ENCODE measurements around the gene PLK5. TPM values are rescaled to one million over a fixed set of nuclear protein-coding genes. Genes with fewer than 3 reads are reported as not detected.

PLK5 gene
- total RNA-seq, 1 experiment from 2014 or later, result not detected

DNA sequence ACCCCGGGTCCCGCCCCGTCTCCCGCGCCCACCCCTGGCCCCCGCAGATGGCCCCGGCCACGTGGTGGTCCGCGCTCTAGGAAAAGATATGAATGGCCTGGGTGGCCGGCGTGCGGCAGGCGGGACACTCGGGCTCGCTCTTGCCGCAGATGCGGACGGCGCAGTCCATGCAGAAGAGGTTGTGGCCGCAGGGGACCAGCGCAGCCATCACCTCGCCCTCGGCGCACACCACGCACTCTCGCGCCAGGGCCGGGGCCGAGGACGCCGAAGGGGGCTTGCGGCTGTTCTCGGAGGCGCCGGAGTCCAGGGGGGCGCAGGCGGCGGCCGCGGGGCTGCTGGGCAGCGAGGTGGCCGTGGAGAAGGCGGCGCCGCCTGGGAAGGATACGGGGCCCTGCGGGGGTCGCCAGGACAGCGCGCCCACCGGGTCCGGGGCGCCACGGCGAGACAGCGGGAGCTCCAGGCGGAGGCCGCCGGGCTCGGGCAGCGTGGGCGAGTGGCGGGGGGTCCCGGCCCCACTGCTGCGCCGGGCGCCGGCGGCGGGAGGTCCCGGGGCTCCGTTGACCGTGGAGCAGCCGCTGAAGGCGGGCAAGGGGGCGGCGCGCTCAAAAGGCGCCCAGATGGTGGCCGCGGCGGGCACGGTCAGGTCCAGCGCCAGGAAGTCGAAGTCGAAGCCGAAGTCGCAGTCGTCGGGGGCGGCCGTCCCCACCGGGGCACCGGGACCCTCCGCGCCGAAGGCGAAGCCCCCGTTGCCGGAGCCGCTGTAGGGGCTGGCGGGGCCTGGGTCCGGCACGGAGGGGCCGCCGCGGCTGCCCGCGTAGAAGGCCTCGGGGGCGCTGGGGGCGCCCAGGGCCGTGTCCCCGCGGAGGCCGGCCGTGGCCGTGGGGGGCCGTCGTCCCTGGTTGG is 31.9 kb downstream of the PLK5 start:
- no peak for DNase-seq (ENCODE audit: low spot score)

DNA sequence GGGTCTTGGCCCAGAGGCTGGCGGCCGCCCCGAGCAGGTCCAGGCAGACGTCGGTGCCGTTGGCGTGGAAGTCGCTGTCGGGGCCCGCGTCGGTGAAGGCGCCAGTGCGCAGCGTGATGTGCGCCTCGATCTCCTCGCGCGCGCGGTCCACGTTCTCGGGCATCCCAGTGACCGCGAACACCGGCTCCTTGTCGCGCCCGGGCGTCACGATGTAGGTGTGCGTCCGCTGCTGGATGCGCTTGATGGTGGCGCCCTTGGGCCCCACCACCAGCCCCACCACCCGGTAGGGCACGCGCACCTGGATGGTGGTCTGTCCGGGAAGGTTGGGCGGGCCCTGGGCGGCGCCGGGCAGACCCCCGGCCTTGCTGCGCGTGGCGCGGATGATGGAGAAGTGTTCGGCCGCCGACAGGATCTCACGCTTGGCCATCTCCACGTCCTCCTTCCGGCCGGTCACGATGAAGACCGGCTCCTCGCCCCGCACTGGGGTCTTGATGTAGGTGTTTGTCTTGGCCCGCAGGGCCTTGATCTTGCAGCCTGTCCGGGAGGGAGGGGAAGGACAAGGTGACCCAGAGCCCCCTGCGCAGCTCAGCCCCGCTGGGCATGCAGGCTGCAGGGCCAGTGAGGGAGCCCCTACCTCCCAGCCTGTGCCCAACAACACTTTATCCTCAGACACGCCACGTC is 32.7 kb downstream of the PLK5 start:
- DNase-seq (ENCODE audit: low spot score), result no peak

DNA sequence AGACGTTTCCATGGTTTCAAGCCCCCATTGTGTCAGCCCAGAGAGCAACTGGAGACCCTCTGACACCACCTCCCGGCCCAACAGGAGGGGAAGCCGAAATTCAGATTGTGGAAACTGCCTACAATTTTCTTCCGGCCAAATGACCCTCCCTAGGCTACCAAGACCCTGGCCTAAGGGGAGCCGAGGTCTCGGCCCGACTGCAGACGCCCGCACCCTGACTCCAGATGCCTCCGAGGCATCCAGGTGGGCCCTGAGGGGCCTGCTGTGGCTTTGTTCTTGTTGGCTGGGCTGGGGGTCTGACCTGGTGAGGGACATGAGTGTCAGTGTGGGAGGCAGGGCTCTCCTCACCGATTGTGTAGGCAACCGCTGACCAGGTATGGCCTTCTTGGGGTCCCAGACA is 34.7 kb downstream of the PLK5 start:
- no peak for DNase-seq (ENCODE audit: low spot score)

DNA sequence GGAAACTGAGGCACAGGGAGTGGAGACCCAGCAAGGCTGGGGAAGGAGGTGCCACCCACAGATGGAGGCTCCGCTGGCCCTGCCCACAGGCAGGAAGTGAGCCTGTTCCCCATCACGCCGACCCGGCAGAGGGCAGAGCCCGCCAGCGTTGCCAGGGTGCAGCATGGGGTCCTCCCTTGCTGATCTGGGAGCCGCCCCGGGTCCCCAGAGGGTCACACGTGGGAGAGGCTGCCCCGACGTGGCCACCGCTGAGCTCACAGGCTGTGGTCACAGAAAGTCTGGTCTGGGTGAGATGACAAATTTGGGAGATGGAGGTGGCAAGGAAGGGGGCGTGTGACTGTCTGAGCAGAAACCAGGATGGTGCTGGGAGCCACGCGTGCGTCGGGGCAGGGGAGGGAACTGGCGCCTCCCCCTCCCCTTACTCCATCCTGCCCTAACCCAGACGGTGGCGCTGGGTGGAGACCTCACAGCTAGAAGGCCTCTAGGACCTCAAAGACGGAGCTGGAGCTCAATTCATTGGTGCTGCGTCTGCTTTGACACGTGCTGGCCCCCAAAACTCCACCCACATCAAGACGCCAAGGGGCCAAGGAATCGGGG is 36.5 kb downstream of the PLK5 start:
- DNase-seq (ENCODE audit: low spot score), result no peak

DNA sequence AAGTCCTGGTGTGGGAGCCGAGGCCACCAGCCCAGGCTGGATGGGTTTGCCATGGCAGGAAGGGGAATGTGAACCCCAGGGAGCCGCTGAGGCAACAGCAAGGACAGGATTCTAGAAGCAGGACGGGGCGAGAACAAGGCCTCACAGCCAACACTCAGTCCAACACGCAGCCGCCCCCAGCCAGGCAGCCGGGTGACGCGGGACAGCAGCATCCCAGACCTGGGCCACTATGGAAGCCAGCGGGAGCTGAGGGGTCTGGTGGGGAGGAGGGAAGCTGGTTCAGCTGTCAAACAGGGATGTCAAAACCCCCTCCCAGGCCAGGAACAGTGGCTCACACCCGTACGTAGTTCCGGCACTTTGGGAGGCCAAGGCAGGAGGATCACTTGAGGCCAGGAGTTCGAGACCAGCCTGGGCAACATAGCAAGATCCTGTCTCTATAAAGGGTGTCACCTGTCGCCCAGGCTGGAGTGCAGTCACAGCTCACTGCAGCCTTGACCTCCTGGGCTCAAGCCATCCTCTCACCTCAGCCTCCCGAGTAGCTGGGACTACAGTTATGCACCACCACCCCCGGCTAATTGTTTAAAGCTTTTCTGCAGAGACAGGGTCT is 37.5 kb downstream of the PLK5 start:
- DNase-seq (ENCODE audit: low spot score), result no peak

DNA sequence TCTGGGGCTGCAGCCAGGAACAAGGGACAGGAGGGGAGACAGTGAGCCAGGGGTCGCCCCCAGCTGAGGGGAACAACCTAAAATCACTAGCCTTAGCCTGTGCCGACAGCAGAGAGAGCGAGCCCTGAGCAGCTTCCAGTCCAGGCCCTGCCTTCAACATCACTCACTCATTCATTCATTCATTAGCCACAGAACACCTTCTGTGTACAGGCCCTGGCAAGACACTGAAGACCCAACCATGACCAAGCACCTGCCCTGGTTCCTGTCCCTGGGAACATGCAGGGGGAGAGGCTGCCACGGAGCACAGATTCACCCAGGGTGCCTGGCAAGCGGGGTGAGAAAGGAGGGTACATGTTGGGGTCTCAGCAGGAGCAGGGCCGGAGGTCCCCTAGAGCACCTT is 39.4 kb downstream of the PLK5 start:
- no peak for DNase-seq (ENCODE audit: low spot score)

DNA sequence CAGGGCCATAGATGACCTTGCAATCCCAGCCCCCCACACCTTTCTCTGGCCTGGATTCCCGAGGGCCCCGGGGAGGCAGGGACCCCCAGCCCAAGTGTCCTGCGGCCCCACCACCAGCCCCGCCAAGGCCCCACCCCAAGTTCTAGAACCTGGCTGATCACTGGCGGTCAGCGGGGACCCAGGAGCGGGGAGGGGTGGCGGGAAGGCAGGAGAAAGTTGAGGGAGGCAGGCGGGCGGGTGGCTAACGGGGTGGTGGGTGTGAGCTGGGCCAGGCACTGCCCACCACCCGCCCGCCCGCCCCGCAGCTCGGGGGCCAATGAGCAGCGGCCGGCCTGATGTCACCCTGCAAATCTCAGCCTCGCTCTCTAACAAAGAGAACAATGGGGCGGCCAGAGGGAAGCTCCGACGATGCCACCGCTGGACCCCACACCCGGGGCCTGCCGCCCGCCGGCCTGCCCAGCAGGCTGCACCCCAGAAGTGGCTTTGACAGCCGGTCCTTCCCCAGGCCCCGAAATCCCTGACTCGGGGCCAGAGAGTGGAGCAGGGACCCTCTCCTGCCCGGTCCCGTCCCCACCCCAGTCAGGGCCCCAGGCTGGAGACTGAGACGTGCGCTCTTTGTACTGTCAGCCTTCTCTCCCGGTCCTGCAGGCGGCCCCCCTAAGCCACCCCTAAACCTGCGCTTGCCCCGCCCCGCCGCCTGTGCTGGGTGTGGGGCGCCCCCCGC is 42.7 kb downstream of the PLK5 start:
- DNase-seq (ENCODE audit: low spot score), result peak; percentile 54

DNA sequence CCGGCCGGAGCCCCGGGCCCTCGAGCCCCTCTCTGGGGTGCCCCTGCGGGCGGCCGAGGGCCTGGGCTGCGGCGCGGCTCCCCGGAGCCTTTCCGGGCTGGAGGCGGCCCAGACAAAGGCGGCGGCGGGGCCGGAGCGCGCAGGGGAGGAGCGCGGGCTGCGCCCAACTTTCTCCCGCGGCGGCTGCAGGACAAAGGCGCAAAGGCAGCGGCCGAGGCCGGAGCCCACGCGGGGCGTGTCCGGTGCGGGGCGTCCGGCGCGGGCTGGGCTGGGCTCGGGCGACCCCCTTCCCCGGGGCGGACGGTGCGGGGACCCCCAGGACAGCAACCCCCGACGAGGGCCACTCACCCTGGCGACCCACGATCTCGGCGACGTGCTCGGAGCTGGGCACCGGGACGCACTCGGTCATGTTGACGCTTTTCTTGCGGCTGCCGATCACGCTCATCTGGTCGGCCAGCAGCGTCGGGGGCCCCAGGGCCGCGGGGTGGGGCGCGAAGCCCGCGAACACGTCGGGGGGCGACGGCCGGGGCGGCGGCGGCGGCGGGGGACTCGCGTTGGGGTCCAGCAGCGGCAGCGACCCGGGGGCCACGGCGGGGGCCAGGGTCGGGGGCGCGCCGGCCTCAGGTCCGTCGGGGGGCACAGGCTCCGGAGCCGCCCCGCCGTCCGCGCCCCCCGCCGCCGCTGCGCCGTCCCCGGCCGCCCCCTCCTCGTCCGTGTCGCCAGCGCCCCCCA is 43.4 kb downstream of the PLK5 start:
- peak; percentile 15 for DNase-seq (ENCODE audit: low spot score)

DNA sequence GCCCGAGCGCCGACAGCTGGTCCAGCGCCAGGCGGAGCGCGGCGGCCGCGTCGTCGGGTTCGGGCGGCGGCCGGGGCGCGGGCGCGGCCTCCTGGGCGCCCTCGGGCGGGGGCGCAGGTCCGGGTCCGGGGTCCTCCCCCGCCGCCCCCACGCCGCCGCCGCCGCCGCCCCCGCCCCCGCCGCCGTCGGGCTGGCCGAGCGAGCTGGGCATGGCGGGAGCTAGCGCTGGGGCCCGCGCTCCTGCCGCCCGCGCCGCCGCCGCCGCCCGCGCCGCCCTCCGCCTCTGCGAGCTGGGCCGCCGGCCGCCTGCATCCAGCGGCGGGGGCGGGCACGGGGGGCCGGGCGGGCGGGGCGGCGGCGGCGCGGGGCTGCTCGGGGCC is 44.0 kb downstream of the PLK5 start:
- no peak for DNase-seq (ENCODE audit: low spot score)

DNA sequence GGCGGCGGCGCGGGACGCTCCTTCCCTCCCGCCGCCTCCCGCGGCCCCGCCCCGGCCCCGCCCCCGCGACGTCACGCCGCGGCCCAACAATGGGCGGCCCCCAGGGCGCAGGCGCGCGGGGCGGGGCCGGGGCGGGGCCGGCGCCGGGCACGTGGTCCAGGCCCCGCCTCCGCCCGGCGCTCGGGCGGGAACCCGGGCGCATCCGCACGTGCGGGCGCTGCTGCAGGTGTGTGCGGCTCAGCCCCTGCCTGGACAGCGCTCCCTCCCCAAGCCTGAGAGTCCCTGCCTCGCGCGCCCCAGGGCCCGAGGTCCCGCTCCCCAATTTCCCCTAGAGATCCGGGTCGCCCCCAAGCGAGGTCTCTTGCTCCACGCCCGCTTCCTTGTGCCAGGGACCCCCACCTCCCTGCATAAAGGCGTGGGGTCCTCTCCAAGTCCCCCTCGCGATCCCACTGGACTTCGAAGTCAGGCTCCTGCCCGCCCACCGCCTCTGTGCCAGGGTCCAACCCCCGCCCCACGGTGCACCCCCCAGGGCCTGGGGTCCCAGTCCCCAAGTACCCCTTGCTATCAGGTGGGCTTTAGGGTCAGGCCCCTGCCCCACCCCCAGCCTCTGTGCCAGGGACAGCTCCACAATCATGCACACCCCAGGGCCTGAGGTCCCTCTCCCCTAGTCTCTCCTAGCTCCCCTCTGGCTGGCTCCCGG is 44.6 kb downstream of the PLK5 start, which contains the start of gene MEX3D:
Gene MEX3D, minus strand, starts transcription at position 6 of the 700 bp plus-strand sequence. CDS start 267 bp downstream, outside the sequence.
- DNase-seq (ENCODE audit: low spot score), result peak; percentile 51

DNA sequence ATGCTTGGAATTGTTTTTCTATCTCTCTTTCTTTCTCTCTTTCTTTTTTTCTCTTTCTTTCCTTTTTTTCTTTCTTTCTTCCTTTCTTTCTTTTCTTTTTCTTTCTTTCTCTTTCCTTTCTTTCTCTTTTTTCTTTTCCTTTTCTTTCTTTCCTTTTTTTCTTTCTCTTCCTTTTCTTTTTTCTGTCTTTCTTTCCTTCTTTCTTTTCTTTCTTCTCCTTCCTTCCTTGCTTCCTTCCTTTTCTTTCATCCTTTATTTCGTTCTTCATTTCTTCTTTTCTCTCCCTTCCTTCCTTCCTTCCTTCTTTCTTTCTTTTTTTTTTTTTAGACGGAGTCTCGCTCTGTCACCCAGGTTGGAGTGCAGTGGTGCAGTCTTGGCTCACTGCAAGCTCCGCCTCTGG is 46.1 kb downstream of the PLK5 start:
- no peak for DNase-seq (ENCODE audit: low spot score)

DNA sequence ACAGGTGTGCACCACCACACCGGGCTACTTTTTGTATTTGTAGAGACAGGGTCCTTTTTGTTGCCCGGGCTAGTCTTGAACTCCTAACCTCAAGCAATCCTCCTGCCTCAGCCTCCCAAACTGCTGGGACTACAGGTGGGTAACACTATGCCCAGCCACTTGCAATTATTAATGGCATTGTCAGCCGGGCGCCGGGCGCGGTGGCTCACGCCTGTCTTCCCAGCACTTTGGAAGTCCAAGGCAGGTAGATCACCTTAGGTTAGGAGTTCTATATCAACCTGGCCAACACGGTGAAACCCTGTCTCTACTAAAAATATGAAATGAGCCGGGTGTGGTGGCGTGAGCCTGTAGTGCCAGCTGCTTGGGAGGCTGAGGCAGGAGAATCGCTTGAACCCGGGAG is 47.0 kb downstream of the PLK5 start:
- no peak for DNase-seq (ENCODE audit: low spot score)

DNA sequence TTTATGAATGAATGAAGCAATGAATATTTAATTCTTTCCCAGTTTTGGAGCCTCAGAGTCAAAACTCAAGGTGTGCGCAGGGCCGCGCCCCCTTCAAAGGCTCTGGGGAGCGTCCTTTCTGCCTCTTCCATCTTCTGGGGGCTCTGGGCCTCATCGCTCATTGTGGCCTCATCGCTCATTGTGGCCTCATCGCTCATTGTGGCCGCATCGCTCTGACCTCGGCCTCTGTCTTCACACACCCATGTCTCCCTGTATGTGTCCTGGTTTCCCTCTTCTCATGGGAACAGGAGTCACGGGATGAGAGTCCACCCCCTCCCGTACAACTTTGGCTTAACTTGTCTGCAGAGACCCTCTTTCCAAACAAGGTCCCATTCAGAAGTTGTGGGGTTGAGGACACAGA is 47.5 kb downstream of the PLK5 start:
- no peak for DNase-seq (ENCODE audit: low spot score)

DNA sequence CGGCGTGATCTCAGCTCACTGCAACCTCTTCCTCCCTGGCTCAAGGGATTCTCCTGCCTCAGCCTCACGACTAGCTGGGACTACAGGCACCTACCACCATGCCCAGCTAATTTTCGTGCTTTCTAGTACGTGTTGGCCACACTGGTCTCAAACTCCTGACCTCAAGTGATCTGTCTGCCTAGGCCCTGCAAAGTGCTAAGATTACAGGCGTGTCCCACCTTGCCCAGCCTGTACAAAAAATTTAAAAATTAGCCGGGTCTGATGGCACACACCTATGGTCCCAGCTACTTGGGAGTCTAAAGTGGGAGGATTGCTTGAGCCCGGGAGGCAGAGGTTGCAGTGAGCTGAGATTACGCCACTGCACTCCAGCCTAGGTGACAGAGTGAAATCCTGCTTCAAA is 48.9 kb downstream of the PLK5 start:
- no peak for DNase-seq (ENCODE audit: low spot score)

DNA sequence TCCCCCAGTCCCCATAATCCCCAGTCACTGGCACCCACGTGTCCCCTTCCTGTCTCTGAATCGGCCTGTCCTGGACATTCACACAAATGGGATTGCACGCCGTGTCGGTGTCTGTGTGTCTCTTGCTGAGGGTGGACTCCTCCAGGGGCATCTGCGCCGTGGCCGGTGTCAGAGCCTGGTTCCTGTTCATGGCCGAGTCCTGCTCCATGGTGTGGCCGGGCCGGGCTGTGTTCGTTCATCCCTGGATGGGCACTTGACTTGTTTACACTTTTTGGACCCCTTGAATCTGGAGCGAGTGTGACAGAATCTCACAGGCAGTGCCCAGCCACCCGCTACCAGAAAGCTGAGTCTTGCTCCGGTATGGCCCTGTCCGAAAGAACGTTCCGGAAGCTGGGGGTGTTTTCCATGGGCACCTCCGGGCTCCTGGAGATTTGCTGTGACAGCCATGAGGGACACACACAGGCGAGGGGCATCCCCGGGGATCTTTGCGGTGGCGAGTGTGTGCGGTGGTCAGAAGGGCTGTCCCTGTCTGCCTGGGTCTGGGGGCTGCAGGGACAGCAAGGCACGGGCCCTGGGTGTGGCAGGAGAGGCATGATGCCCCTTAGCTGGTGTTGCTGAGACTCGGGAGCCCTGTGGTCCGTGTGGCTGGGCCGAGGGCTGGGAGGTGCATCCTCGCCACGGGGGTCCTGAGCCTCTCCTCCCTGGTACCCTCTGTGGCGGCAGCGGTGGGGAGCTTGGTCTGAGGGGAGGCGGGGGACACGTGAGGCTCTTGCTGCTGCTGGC is 50.7 kb downstream of the PLK5 start:
- DNase-seq (ENCODE audit: low spot score), result no peak

DNA sequence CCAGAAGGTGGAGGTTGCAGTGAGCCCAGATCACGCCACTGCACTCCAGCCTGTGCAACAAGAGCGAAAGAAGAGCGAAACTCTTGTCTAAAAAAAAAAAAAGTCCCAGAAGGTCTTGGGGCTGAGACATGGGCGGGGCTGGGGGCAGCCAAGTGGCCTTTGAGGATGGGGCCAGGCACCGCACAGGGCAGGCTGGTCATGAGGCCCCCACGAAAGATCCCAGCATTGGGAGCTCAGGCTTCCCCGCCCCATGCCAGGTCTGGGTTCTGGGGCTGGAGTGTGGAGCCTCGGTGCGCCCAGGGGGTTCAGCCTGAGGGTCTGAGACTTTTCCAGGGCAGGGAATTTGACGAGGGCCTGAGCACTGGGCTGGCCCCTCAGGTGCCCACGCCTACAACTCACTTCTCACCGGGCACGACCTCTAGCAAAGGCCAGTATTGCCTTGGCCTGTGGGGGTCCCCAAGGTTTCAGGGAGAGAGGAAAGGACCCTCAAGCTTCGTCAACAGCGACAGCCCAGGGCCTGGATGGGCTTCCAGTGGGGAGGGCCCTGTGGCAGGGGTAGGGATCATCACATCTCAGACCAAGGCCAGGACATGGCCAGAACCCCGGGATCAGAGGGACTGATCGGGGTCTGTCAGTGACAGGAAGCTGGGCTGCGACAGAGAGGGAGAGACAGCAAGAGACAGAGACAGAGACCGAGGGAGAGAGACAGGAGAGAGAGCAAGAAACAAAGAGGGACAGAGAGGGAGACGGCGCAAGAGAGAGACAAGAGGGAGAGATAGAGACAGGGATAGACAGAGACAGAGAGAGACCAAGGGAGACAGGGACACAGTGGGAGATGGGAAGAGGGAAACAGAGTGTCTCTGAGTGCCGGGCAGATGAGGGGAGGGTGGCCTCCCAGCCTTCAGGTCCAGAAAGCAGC is 51.7 kb downstream of the PLK5 start:
- no peak for DNase-seq (ENCODE audit: low spot score)

DNA sequence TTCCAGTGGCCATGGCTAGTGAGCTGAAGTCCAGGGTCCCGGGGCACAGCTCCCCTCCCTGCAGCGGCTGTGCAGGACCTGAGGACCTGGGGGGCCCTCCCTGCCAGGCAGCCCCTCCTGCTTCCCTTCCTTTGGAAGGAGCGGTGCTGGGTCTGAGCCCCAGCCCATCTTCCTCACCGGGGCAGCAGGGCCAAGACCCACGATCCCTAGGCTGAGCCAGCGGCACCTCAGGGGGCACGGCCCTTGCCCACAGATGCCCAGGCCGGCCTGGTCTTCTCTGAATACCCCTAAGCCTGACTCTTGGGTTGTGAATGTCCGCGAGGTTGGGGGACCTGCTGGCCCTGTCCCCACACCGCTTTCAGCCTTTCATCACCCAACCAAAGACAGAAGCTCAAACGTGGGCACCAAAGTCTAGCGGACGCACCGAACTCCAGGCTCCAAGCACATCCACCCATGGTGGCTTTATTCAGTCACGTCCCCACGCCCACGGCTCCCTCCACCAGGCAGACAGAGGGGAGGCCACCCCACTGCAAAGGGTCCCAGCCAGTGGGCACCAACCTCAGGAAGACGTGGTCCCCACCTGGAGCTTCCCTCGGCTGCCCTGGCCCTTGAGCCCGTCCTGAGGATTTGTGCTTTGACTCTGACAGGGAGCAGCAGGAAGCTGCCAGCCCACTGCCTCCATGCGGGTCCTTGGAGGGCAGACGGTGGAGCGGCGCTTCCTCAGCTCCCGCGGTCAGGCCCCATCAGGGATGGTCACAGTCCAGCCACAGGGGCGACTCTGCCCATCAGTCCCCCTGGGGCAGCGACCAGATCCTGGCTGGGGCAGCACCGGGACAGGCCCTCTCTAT is 52.6 kb downstream of the PLK5 start:
- no peak for DNase-seq (ENCODE audit: low spot score)

Measured in HT-29 (cell line).